ENCODE measurements around the gene STAT5A. TPM values are rescaled to one million over a fixed set of nuclear protein-coding genes. Genes with fewer than 3 reads are reported as not detected.
A peak's percentile ranks its signal among the peaks of the same experiment; 100 is the strongest.

STAT5A gene
- total and polyA plus RNA-seq, 9 of the 15 experiments (the other 6 are each of a cell fraction or from before 2014, with no cell fraction given): 79.9 to 415 (median 196) TPM

GRCh38 chr17:42315402-42316156, 27.3 kb downstream of the STAT5A start (continued):
- peak; percentile 74; the same call in 1 of the 2 replicates for TF ChIP-seq RREB1 (CRISPR knock-in tag; IDR thresholded peaks at IDR 0.05)
- no peak for TF ChIP-seq NR0B1 (IDR thresholded peaks at IDR 0.05; ENCODE audit: partially characterized antibody)
- TF ChIP-seq DMBX1 (CRISPR knock-in tag; IDR thresholded peaks at IDR 0.05; ENCODE audit: borderline replicate concordance): peak; percentile 96
- peak; percentile 92 for TF ChIP-seq ESRRA (IDR thresholded peaks at IDR 0.05; ENCODE audit: borderline replicate concordance, low read depth)
- TF ChIP-seq, protein P1, sequence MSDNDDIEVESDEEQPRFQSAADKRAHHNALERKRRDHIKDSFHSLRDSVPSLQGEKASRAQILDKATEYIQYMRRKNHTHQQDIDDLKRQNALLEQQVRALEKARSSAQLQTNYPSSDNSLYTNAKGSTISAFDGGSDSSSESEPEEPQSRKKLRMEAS (CRISPR knock-in tag; IDR thresholded peaks at IDR 0.05): peak; percentile 11; the same call in 1 of the 2 replicates
- no peak for TF ChIP-seq HLTF (IDR thresholded peaks at IDR 0.05)
- no peak for TF ChIP-seq ZBED1 (IDR thresholded peaks at IDR 0.05)
- TF ChIP-seq L3MBTL2 (IDR thresholded peaks at IDR 0.05): peak; percentile 81

All from K562 (cell line).